HepG2 (cell line): Measurements from ENCODE around the gene GDPGP1. TPM values are rescaled to one million over a fixed set of nuclear protein-coding genes. Genes with fewer than 3 reads are reported as not detected.
A peak's percentile ranks its signal among the peaks of the same experiment; 100 is the strongest.

Experiments
- ATF1 ChIP-seq: IDR thresholded peaks from 2 replicates; pipeline ENCODE4 v1.6.1; 2016; ENCODE audit warnings: mild to moderate bottlenecking, control low read depth
- ATF7-NPFF ChIP-seq: sonication (generic); formaldehyde crosslinking; IDR thresholded peaks from 2 replicates; pipeline ENCODE4 v1.8.1; 2023; ENCODE audit warnings: mild to moderate bottlenecking, low read depth, missing genetic modification reagents, moderate library complexity
- DRAP1 ChIP-seq: IDR thresholded peaks from 2 replicates; pipeline ENCODE4 v1.6.1; 2016; ENCODE audit warnings: missing genetic modification reagents, missing compliant biosample characterization
- KDM2A ChIP-seq: sonication (generic); formaldehyde crosslinking; IDR thresholded peaks from 2 replicates; pipeline ENCODE4 v1.4.0; 2020; ENCODE audit warnings: low read depth, missing genetic modification reagents, borderline replicate concordance
- MLLT10 ChIP-seq: sonication (generic); formaldehyde crosslinking; IDR thresholded peaks from 2 replicates; pipeline ENCODE4 v1.4.0; 2020; ENCODE audit warnings: missing genetic modification reagents
- MXD4 ChIP-seq: IDR thresholded peaks from 2 replicates; pipeline ENCODE4 v1.6.1; 2016; ENCODE audit warnings: mild to moderate bottlenecking, missing biosample characterization, missing genetic modification reagents
- NCOA1 ChIP-seq: sonication (generic); formaldehyde crosslinking; IDR thresholded peaks from 2 replicates; pipeline ENCODE4 v1.9.0; 2021; ENCODE audit warnings: missing genetic modification reagents
- PATZ1 ChIP-seq: sonication (generic); formaldehyde crosslinking; IDR thresholded peaks from 2 replicates; pipeline ENCODE4 v1.4.0; 2020; ENCODE audit warnings: missing genetic modification reagents
- SP140L ChIP-seq: sonication (generic); formaldehyde crosslinking; IDR thresholded peaks from 2 replicates; pipeline ENCODE4 v1.4.0; 2020; ENCODE audit warnings: missing genetic modification reagents, borderline replicate concordance
- SPEN ChIP-seq: sonication (generic); formaldehyde crosslinking; IDR thresholded peaks from 2 replicates; pipeline ENCODE4 v1.5.1; 2020; ENCODE audit warnings: low read depth, mild to moderate bottlenecking, missing genetic modification reagents
- SRSF1 ChIP-seq: fragments of 200-400 bp; formaldehyde crosslinking; optimal IDR thresholded peaks from 2 replicates; pipeline ENCODE3; 2017; ENCODE audit warnings: mild to moderate bottlenecking, low read depth, low read length, moderate library complexity
- ZFP91 ChIP-seq: sonication (generic); formaldehyde crosslinking; IDR thresholded peaks from 2 replicates; pipeline ENCODE4 v1.9.0; 2022; ENCODE audit warnings: missing genetic modification reagents, mild to moderate bottlenecking, borderline replicate concordance
- ZNF563 ChIP-seq: sonication (generic); formaldehyde crosslinking; IDR thresholded peaks from 2 replicates; pipeline ENCODE4 v1.8.0; 2022; ENCODE audit warnings: mild to moderate bottlenecking, moderate library complexity, missing genetic modification reagents
- ZNF576 ChIP-seq: sonication (generic); formaldehyde crosslinking; IDR thresholded peaks from 2 replicates; pipeline ENCODE4 v1.4.0; 2020; ENCODE audit warnings: mild to moderate bottlenecking, missing genetic modification reagents
- ZNF691 ChIP-seq: sonication (generic); formaldehyde crosslinking; IDR thresholded peaks from 2 replicates; pipeline ENCODE4 v1.4.0; 2020; ENCODE audit warnings: missing genetic modification reagents, low read depth, mild to moderate bottlenecking, borderline replicate concordance
- polyA plus RNA-seq, 8 experiments: library from polyadenylated mRNA; depleted of rRNA in 3 of 8; stranded (reverse) in 7 of 8; unstranded in 1 of 8; fragments of >200 nt; fragmentation: Illumina TruSeq in 4 of 8; extraction: Trizol in 4 of 8; gene quantifications; 2 replicates each; pipeline versions ENCODE4 v1.2.1 to v1.2.3, GENCODE V29; 2011 to 2016; ENCODE audit warnings: low read depth in 4 of 8, missing spikeins in 1 of 8, mixed read lengths in 1 of 8; ENCODE audit not compliant: insufficient read depth in 1 of 8
- total RNA-seq, 5 experiments: library from RNA; depleted of rRNA; stranded (reverse); fragments of >200 nt; fragmentation: Illumina TruSeq; extraction: Trizol; gene quantifications; 2 replicates each; pipeline ENCODE4 v1.2.3, GENCODE V29; 2016; ENCODE audit warnings: low read depth in 1 of 5
- TF ChIP-seq, protein P1 (sequence below): sonication (generic); formaldehyde crosslinking; IDR thresholded peaks from 2 replicates; pipeline ENCODE4 v1.4.0; 2020; ENCODE audit warnings: missing genetic modification reagents, borderline replicate concordance
- TF ChIP-seq, protein P2 (sequence below): fragments of 450-650 bp; IDR thresholded peaks from 2 replicates; pipeline ENCODE4 v1.6.1; 2016

Gene GDPGP1
- total and polyA plus RNA-seq, 2 of the 13 experiments (the other 11 are each of a cell fraction or from before 2014, with no cell fraction given): 1.5 to 4.3 TPM

DNA sequence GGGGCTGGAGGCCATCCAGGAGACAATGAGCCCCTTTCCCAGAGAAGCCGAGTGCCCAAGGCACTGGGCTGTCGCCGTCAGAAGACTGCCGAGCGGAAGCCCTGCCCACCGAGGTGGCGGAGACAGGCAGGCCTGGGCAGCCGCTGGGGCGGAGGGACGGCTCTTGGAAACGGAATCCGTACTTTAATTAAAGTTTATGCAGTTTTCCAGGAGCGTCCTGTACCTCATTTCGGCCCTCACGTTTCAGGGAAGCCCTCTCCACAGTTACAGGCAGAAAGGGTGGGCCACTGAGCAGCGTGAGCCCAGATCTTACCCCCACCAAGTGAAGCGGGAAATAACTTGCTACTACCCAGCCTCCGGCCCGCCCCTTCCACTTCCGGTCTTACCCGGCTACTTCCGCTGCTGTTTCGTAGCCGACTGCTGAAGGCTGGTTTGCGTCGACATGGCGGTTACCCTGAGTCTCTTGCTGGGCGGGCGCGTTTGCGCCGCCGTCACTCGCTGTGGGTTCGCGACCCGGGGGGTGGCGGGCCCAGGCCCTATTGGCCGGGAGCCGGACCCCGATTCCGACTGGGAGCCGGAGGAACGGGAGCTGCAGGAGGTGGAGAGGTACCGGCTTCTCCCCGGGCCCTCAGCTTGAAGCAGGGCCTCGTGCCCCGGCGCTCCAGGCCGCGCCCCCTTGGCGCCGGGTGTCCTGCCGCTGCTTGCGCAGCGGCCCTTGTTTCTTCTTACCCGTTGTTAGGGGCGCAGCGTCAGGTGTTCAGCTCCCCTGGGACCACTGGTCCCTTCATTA, 31.5 kb downstream of the GDPGP1 start, which contains the start of gene NGRN (continued):
- TF ChIP-seq, protein P1, sequence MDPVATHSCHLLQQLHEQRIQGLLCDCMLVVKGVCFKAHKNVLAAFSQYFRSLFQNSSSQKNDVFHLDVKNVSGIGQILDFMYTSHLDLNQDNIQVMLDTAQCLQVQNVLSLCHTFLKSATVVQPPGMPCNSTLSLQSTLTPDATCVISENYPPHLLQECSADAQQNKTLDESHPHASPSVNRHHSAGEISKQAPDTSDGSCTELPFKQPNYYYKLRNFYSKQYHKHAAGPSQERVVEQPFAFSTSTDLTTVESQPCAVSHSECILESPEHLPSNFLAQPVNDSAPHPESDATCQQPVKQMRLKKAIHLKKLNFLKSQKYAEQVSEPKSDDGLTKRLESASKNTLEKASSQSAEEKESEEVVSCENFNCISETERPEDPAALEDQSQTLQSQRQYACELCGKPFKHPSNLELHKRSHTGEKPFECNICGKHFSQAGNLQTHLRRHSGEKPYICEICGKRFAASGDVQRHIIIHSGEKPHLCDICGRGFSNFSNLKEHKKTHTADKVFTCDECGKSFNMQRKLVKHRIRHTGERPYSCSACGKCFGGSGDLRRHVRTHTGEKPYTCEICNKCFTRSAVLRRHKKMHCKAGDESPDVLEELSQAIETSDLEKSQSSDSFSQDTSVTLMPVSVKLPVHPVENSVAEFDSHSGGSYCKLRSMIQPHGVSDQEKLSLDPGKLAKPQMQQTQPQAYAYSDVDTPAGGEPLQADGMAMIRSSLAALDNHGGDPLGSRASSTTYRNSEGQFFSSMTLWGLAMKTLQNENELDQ: no peak
- TF ChIP-seq ZNF576 (no peak), DRAP1 (CRISPR knock-in tag) (peak; percentile 83), ATF1 (CRISPR knock-in tag) (peak; percentile 64), ZFP91 (CRISPR knock-in tag) (peak; percentile 79), PATZ1 (peak; percentile 82), NCOA1 (no peak), SP140L (CRISPR knock-in tag) (no peak; the same call in 1 of the 2 replicates), ZNF691 (CRISPR knock-in tag) (0 out of 2 replicates have a peak, but pooled peaks have one; percentile 78), MXD4 (CRISPR knock-in tag) (peak; percentile 31; the same call in 1 of the 2 replicates), ATF7-NPFF (CRISPR knock-in tag) (no peak), MLLT10 (CRISPR knock-in tag) (no peak), SPEN (CRISPR knock-in tag) (peak; percentile 92), KDM2A (CRISPR knock-in tag) (peak; percentile 90), ZNF563 (peak; percentile 66; the same call in 1 of the 2 replicates), SRSF1 (peak; percentile 51)
- TF ChIP-seq, protein P2, sequence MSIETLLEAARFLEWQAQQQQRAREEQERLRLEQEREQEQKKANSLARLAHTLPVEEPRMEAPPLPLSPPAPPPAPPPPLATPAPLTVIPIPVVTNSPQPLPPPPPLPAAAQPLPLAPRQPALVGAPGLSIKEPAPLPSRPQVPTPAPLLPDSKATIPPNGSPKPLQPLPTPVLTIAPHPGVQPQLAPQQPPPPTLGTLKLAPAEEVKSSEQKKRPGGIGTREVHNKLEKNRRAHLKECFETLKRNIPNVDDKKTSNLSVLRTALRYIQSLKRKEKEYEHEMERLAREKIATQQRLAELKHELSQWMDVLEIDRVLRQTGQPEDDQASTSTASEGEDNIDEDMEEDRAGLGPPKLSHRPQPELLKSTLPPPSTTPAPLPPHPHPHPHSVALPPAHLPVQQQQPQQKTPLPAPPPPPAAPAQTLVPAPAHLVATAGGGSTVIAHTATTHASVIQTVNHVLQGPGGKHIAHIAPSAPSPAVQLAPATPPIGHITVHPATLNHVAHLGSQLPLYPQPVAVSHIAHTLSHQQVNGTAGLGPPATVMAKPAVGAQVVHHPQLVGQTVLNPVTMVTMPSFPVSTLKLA: 0 out of 2 replicates have a peak, but pooled peaks have one; percentile 7
